Skeletal muscle tissue (tissue), 4 donors: ENCODE measurements around the gene LRCH1. TPM values are rescaled to one million over a fixed set of nuclear protein-coding genes. Genes with fewer than 3 reads are reported as not detected.

Experiments used
- H3K27ac ChIP-seq: one replicate; pipeline ENCODE4 v1.7.0; 2013; ENCODE audit warnings: mild to moderate bottlenecking, low read depth, low read length, inconsistent platforms
- H3K27me3 ChIP-seq, 3 donors: one replicate each; pipeline ENCODE4 v1.7.0; 2013; ENCODE audit warnings: low read length in 3 of 3; ENCODE audit not compliant: control insufficient read depth in 3 of 3, insufficient read depth in 3 of 3
- H3K36me3 ChIP-seq, 3 donors: one replicate each; pipeline ENCODE4 v1.7.0; 2013; ENCODE audit warnings: low read length in 3 of 3; ENCODE audit not compliant: control insufficient read depth in 3 of 3, insufficient read depth in 3 of 3
- H3K4me1 ChIP-seq, 3 donors: one replicate each; pipeline ENCODE4 v1.7.0; 2013; ENCODE audit warnings: low read length in 3 of 3, mild to moderate bottlenecking in 3 of 3; ENCODE audit not compliant: control insufficient read depth in 3 of 3, insufficient read depth in 3 of 3
- H3K4me3 ChIP-seq, 3 donors: one replicate each; pipeline ENCODE4 v1.7.0; 2013; ENCODE audit warnings: low read length in 3 of 3
- H3K9ac ChIP-seq, 3 donors: one replicate each; pipeline ENCODE4 v1.7.0; 2013; ENCODE audit warnings: low read length in 3 of 3, mild to moderate bottlenecking in 3 of 3, moderate library complexity in 2 of 3, low read depth in 1 of 3
- H3K9me3 ChIP-seq, 3 donors: one replicate each; pipeline ENCODE4 v1.7.0; 2013; ENCODE audit warnings: low read length in 3 of 3; ENCODE audit not compliant: control insufficient read depth in 3 of 3
- total RNA-seq: library from RNA; depleted of rRNA; stranded (reverse); fragments of >200 nt; gene quantifications from one replicate; pipeline ENCODE4 v1.2.3, GENCODE V29; 2014
- donor health status: Osteomylitis.

The LRCH1 gene
- total RNA-seq, 1 donor from 2014 or later = 17.7 TPM

DNA sequence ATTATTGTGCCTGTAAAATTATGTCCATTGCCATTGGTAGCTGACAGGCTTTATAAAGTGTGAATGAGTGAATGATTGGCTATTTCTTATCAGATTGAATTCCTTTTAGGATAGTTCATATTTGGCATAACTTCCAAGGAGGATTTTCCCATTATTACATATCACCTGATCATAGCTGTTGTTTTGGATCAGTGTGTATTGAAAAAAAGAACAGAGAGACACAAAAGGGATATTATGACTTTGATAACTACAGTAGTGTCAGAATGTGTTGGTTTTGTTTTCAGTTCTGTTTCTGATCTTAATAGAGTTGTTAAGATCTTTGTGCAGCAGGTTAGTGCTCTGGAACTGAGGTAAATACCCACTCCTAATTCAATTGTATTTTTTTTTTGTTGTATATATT lies 103.8 kb downstream of the LRCH1 start:
- peaks cover 0 to 8% (median 0%) of the 10 kb centered on the region in 3 donors for H3K4me1 ChIP-seq
- no peaks in the 10 kb centered on the region for H3K9me3 ChIP-seq
- H3K36me3 ChIP-seq = no peaks in the 10 kb centered on the region
- H3K27ac ChIP-seq = no peak overlapping the region
- no peak overlapping the region for H3K4me3 ChIP-seq
- H3K9ac ChIP-seq = no peak overlapping the region
- no peaks in the 10 kb centered on the region for H3K27me3 ChIP-seq

DNA sequence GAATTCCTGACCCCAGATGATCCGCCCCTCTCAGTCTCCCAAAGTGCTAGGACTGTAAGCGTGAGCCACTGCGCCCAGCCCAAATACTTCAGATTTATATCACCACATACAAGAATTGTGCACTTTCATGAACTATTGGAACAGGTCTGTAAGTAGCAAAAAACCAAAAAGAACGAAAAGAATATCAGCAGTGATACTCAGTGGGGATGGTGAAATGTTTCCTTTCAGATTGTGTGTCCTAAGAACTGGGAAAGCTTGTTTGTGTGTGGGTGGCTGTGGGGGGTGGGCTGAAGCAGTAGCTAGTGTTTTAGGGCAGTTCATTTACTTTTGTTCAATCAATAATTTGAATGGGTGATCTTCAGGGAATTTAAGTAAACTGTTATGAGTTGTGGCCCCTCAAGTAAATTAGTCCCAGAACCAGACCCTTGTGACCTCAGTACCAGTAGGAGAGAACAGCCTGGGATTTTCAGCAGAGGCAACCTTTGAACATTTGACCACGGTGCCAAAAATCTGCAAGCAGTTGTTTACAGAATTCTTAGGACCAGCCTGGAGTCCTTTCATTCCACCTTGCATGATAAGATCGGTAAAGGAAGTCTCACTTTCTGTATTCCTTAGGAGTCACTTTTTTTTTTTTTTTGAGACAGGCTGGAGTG lies 106.6 kb downstream of the LRCH1 start:
- Histone ChIP-seq H3K27ac (no peak overlapping the region), H3K9ac (no peak overlapping the region), H3K4me1 (peaks cover 0 to 11% (median 2%) of the 10 kb centered on the region in 3 donors), H3K4me3 (no peak overlapping the region), H3K36me3 (no peaks in the 10 kb centered on the region), H3K27me3 (no peaks in the 10 kb centered on the region), H3K9me3 (no peaks in the 10 kb centered on the region)

DNA sequence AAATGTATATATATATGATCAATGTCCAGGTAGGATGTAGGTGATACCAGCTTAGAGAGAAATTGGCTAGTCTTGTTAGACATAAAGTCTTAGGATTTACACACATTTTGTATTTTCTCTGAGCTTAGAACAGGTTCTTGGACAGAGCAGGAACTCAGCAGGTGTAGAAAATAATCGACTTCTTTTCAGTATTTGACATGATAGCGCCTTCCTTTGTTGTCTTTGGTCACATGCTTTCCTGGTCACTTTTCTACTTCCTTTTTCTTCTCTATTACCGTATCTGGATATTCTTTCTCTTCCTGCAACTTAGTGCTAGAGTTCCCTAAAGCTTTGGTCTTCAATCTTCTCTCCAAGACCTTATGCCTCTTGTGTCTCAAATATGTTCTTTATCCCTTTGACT lies 107.4 kb downstream of the LRCH1 start:
- Histone ChIP-seq H3K4me1 (peaks cover 0 to 11% (median 2%) of the 10 kb centered on the region in 3 donors), H3K36me3 (no peaks in the 10 kb centered on the region), H3K4me3 (no peak overlapping the region), H3K27me3 (no peaks in the 10 kb centered on the region), H3K9me3 (no peaks in the 10 kb centered on the region), H3K9ac (no peak overlapping the region), H3K27ac (no peak overlapping the region)

DNA sequence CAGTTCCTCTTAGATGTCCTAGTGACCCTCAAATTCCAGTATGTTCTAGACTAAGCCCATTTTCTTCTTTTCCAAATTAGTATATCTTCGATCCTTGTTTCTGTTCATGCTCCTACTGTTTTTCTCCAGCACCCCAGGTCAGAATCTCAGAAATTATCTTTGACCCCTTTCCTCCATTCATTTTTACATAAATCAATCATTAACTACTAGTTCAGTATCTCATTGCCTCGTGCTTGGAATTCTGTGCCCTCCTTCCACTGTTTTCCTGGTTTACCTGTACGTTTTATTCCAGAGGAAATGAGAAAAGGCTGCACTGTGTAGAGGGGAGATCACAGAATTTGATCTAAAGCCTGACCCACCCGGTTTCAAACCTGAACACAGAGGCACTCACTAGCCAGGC lies 107.9 kb downstream of the LRCH1 start:
- Histone ChIP-seq H3K4me1 (peaks cover 2 to 12% (median 3%) of the 10 kb centered on the region in 3 donors), H3K27ac (no peak overlapping the region), H3K9ac (no peak overlapping the region), H3K4me3 (no peak overlapping the region), H3K27me3 (no peaks in the 10 kb centered on the region), H3K36me3 (no peaks in the 10 kb centered on the region), H3K9me3 (no peaks in the 10 kb centered on the region)

DNA sequence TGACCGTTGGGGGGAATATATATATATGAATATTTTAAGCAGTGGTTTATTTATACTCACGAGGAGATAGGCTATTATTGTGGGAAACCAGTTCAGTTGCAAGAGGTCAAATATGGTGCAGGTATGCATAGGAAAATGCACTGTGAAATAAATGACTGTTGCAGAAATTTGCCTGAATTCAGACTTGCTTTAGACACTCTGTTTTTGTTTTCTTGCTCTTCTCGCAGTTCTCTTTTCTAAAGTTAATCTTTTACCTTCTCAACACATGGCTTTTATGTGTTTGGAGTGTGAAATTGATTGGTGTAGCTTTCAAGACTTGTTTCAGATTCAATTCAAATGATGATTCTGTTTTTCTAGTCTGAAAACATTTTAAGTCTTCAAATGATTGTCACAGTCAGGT lies 109.7 kb downstream of the LRCH1 start:
- Histone ChIP-seq H3K4me1 (peaks cover 6 to 14% (median 9%) of the 10 kb centered on the region in 3 donors), H3K4me3 (no peak overlapping the region), H3K36me3 (no peaks in the 10 kb centered on the region), H3K9me3 (no peaks in the 10 kb centered on the region), H3K9ac (no peak overlapping the region), H3K27ac (no peak overlapping the region), H3K27me3 (no peaks in the 10 kb centered on the region)

DNA sequence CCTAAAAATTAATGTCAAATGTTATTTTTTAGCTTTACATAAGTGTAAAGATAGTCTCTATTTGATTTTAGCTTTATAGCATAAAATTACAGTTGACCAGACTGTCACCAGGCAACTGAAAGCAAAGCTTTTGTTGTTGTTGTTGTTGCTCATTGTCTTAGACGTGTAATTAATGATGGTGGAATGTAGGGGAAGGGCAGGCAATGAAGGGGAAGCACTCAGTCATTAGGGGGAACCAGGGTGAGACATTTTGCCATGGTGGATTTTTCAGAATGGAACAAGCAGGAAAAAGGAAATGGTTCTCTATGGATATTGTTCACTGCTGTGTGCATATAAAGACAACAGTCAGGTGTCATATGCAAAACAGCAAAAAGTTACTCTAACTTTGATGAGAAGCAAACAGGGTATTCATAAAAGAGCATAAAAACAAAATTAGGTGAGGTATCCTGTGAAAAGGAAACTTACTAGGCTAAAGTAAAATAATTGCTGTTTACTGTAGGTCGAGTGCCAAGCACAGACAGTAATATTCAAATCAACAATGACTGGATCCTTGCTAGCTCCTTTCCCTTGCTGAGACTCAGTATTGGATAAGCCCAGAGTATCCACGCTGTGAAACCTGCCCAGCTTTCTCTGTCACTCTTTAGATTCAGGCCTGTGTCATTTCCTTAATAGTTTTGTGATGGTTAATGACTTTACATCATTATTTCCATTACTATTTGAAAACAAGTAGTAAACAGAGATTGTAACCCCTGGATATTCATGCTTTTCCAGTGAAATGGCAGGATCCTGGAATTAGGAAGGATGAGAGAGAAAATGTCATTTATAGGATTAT lies 110.5 kb downstream of the LRCH1 start:
- Histone ChIP-seq H3K4me1 (peaks cover 9 to 14% (median 9%) of the 10 kb centered on the region in 3 donors), H3K36me3 (no peaks in the 10 kb centered on the region), H3K9me3 (no peaks in the 10 kb centered on the region), H3K27ac (no peak overlapping the region), H3K4me3 (no peak overlapping the region), H3K9ac (no peak overlapping the region), H3K27me3 (no peaks in the 10 kb centered on the region)

DNA sequence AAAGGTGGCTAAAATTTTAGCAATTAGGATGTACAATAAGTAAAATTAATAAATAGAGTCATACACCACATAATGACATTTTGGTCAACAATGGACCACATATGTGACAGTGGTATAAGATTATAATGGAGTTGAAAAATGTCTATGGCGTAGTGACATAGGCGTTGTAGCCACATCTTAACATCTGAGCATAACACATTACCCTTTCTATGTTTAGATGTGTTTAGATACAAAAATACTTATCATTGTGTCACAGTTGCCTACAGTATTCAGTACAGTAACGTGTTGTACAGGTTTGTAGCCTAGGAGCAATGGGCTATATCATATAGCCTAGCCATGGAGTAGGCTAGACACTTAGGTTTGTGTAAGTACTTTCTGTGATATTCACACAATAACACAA lies 111.2 kb downstream of the LRCH1 start:
- Histone ChIP-seq H3K36me3 (no peaks in the 10 kb centered on the region), H3K9me3 (no peaks in the 10 kb centered on the region), H3K4me3 (no peak overlapping the region), H3K27me3 (no peaks in the 10 kb centered on the region), H3K9ac (no peak overlapping the region), H3K27ac (no peak overlapping the region), H3K4me1 (peaks cover 9 to 19% (median 9%) of the 10 kb centered on the region in 3 donors)

DNA sequence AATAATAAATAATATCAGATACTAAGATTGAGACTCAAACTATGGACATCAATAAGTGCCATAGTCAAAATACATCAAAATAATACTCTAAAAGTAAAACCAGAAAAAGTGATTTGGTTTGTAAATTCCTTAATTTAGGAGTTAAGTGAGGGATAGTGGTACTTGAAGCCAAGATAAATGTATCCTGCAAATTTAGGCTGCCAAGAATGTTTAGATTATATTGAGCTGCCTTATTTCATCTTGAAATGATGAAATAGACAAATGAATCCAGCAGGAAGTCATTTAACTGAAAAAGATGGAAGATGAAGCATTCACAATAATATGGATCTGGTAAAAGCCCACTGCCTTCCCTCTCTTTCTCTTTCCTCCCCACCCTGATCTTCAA lies 112.3 kb downstream of the LRCH1 start:
- peaks cover 9 to 19% (median 9%) of the 10 kb centered on the region in 3 donors for H3K4me1 ChIP-seq
- H3K27me3 ChIP-seq = no peaks in the 10 kb centered on the region
- no peaks in the 10 kb centered on the region for H3K9me3 ChIP-seq
- H3K4me3 ChIP-seq = no peak overlapping the region
- H3K9ac ChIP-seq = peak overlapping the region in 1 of 3 donors; percentile 10
- no peak overlapping the region for H3K27ac ChIP-seq
- no peaks in the 10 kb centered on the region for H3K36me3 ChIP-seq

DNA sequence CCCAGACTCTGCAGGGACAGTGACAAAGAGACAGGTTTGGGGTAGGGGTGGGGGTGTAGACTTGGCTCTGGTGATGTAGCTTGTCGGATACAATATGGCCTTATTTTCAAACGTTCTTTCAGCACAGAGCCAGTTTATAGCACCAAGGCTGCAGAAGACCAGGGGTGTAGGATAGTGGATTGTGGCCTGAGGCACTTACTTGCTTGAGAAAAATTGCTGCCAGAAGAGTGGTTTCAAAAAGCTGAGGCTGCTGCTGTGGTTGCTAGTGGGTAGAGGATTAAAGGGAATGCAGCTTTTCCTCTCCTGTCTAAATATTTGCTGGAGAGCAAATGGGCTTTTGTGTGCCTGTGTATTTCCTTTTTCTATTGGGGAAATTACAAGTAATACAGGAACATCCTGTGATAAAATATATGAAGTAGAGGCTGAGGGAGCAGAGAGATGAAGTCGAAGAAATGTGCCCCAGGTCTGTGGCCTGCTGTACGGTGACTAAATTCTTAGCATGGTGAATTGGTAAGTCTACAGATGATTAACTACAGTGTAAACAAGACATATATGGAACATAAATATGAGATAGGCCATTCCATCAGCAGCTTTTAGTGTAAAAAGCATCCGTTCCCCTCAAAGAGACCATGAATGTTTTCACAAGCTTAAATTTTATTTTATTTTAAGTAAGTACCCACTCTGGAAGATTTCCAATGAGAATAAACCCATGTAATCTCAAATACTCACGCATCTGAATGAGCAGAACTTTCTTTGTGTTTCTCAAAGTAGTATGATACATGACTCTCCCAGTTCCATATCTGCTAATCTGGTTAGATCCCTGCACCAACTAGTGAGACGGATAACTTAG lies 112.9 kb downstream of the LRCH1 start:
- Histone ChIP-seq H3K9ac (peak overlapping the region in 1 of 3 donors; percentile 10), H3K27ac (no peak overlapping the region), H3K4me3 (no peak overlapping the region), H3K4me1 (peaks cover 9 to 19% (median 9%) of the 10 kb centered on the region in 3 donors), H3K9me3 (no peaks in the 10 kb centered on the region), H3K36me3 (peaks cover 0 to 2% (median 0%) of the 10 kb centered on the region in 3 donors), H3K27me3 (no peaks in the 10 kb centered on the region)
